CD14-positive monocyte (primary cell): ENCODE measurements around the gene FLAD1. TPM values are rescaled to one million over a fixed set of nuclear protein-coding genes. Genes with fewer than 3 reads are reported as not detected.

ENCODE experiments used
- DNase-seq, 3 donors: peaks; one replicate each; pipeline ENCODE4 v3.0.0-alpha.2; 2011 to 2022
- H2AFZ ChIP-seq: 2 replicates; pipeline ENCODE4 v1.6.0; 2012; ENCODE audit warnings: mild to moderate bottlenecking, low read depth, low read length, inconsistent platforms; ENCODE audit not compliant: insufficient read depth, poor library complexity, severe bottlenecking
- H3K27ac ChIP-seq, 2 donors: 1 replicate in 1 of 2; 2 replicates in 1 of 2; pipeline ENCODE4 v1.5.1; 2012 to 2013; ENCODE audit warnings: low read length in 2 of 2, control low read depth in 1 of 2, inconsistent platforms in 1 of 2, low read depth in 1 of 2, mild to moderate bottlenecking in 1 of 2
- H3K27me3 ChIP-seq, 2 donors: one replicate each; pipeline versions ENCODE4 v1.6.0 to v1.6.1; 2011 to 2013; ENCODE audit warnings: low read length in 2 of 2; ENCODE audit not compliant: control insufficient read depth in 2 of 2, insufficient read depth in 2 of 2
- H3K36me3 ChIP-seq, 2 donors: replicated peaks in 1 of 2; 1 replicate in 1 of 2; 2 replicates in 1 of 2; pipeline versions ENCODE4 v1.5.1 to v1.6.1; 2012 to 2013; ENCODE audit warnings: low read length in 2 of 2, control low read depth in 1 of 2, inconsistent platforms in 1 of 2, mild to moderate bottlenecking in 1 of 2; ENCODE audit not compliant: insufficient read depth in 2 of 2, control insufficient read depth in 1 of 2
- H3K4me1 ChIP-seq, 2 donors: 1 replicate in 1 of 2; 2 replicates in 1 of 2; pipeline versions ENCODE4 v1.5.1 to v1.6.1; 2012 to 2013; ENCODE audit warnings: low read length in 2 of 2, control low read depth in 1 of 2, inconsistent platforms in 1 of 2, mild to moderate bottlenecking in 1 of 2, moderate library complexity in 1 of 2; ENCODE audit not compliant: insufficient read depth in 2 of 2, control insufficient read depth in 1 of 2
- H3K4me2 ChIP-seq: replicated peaks from 2 replicates; pipeline ENCODE3; 2012; ENCODE audit warnings: low read length, moderate library complexity, mild to moderate bottlenecking; ENCODE audit not compliant: poor library complexity, severe bottlenecking; ENCODE audit errors: extremely low read depth
- H3K4me3 ChIP-seq, 3 experiments: fragments of 200-600 bp in 1 of 3; sonication (generic) in 1 of 3; replicated peaks in 1 of 3; 1 replicate in 2 of 3; 2 replicates in 1 of 3; pipeline ENCODE4 v1.5.1; 2011 to 2013; ENCODE audit warnings: low read length in 3 of 3, mild to moderate bottlenecking in 3 of 3, control low read depth in 2 of 3, low read depth in 2 of 3, inconsistent platforms in 1 of 3, moderate library complexity in 1 of 3
- H3K79me2 ChIP-seq: 2 replicates; pipeline ENCODE4 v1.6.0; 2012; ENCODE audit warnings: mild to moderate bottlenecking, control low read depth, inconsistent platforms, low read length, moderate library complexity; ENCODE audit not compliant: insufficient read depth
- H3K9ac ChIP-seq: 2 replicates; pipeline ENCODE4 v1.6.0; 2017; ENCODE audit warnings: low read length, mild to moderate bottlenecking; ENCODE audit not compliant: insufficient read depth, poor library complexity, severe bottlenecking
- H3K9me3 ChIP-seq, 2 donors: replicated peaks in 1 of 2; 1 replicate in 1 of 2; 2 replicates in 1 of 2; pipeline versions ENCODE4 v1.5.1 to v1.6.1; 2012 to 2013; ENCODE audit warnings: low read length in 2 of 2, control low read depth in 1 of 2; ENCODE audit not compliant: control insufficient read depth in 1 of 2, insufficient read depth in 1 of 2
- H4K20me1 ChIP-seq: 2 replicates; pipeline ENCODE4 v1.6.0; 2012; ENCODE audit warnings: mild to moderate bottlenecking, low read length, control low read depth, moderate library complexity; ENCODE audit not compliant: insufficient read depth
- H3K27ac Mint-ChIP-seq, 7 donors: one replicate each; pipeline ENCODE4 v1.8.0; 2020; ENCODE audit warnings: mild to moderate bottlenecking in 7 of 7, mixed read lengths in 7 of 7, moderate library complexity in 6 of 7, inconsistent platforms in 2 of 7
- H3K27me3 Mint-ChIP-seq, 3 donors: one replicate each; pipeline ENCODE4 v1.8.0; 2021 to 2022; ENCODE audit warnings: low read depth in 3 of 3, mild to moderate bottlenecking in 3 of 3, mixed read lengths in 3 of 3, moderate library complexity in 3 of 3, inconsistent platforms in 1 of 3
- H3K36me3 Mint-ChIP-seq, 2 donors: one replicate each; pipeline ENCODE4 v1.8.0; 2020; ENCODE audit warnings: mixed read lengths in 2 of 2, inconsistent platforms in 1 of 2, mild to moderate bottlenecking in 1 of 2
- H3K4me1 Mint-ChIP-seq: one replicate; pipeline ENCODE4 v1.8.0; 2020; ENCODE audit warnings: mild to moderate bottlenecking, mixed read lengths
- H3K4me3 Mint-ChIP-seq, 2 donors: one replicate each; pipeline ENCODE4 v1.8.0; 2020; ENCODE audit warnings: mild to moderate bottlenecking in 2 of 2, mixed read lengths in 2 of 2, moderate library complexity in 1 of 2
- H3K9me3 Mint-ChIP-seq, 7 donors: one replicate each; pipeline ENCODE4 v1.8.0; 2020 to 2022; ENCODE audit warnings: mixed read lengths in 7 of 7, mild to moderate bottlenecking in 6 of 7, moderate library complexity in 6 of 7, inconsistent platforms in 2 of 7
- CTCF ChIP-seq: fragments of 200-600 bp; IDR thresholded peaks from one replicate; pipeline ENCODE4 v1.8.0; 2022; ENCODE audit warnings: antibody characterized with exemption, mild to moderate bottlenecking
- WGBS: methylation state at CpG from one replicate; pipeline ENCODE4 v1.1.5; 2013; ENCODE audit warnings: missing lambda C conversion rate; ENCODE audit not compliant: insufficient coverage; 5-methylcytosine and 5-hydroxymethylcytosine counted together
- intact Hi-C, 2 donors: fragments of 100-400 bp; cut with micrococcal nuclease; formaldehyde crosslinking; loops; one replicate each; pipeline versions ENCODE4 v1.15.0 to v1.15.1; 2023
- polyA plus RNA-seq, 3 donors: library from polyadenylated mRNA; depleted of rRNA in 1 of 3; unstranded in 2 of 3; stranded (reverse) in 1 of 3; fragments of 300-500 nt in 2 of 3; fragments of >200 nt in 1 of 3; fragmentation: Illumina TruSeq in 2 of 3; gene quantifications; 1 replicate in 2 of 3; 2 replicates in 1 of 3; pipeline ENCODE4 v1.2.3, GENCODE V29; 2012 to 2021

FLAD1 gene
- polyA plus RNA-seq, 3 donors: 31.5 to 41.6 (median 35.1) TPM

- H3K27me3 ChIP-seq: no peaks in the 10 kb centered on the region
- Mint-ChIP-seq H3K4me1 (peaks cover 56% of the 10 kb centered on the region), H3K4me3 (peak overlapping the region; percentile 12 to 16), H3K27me3 (peaks cover 0 to 3% (median 0%) of the 10 kb centered on the region in 3 donors), H3K9me3 (no peaks in the 10 kb centered on the region), H3K36me3 (peaks cover 30 to 41% of the 10 kb centered on the region in 2 donors), H3K27ac (peak overlapping the region; percentile 64 to 87 (median 81))
- H3K4me3 ChIP-seq: peak overlapping the region in 1 of 3 experiments; percentile 18
- H4K20me1 ChIP-seq: no peaks in the 10 kb centered on the region
- TF ChIP-seq CTCF: peak; percentile 86
- peak overlapping the region; percentile 31 for H2AFZ ChIP-seq
- H3K27ac ChIP-seq: peak overlapping the region; percentile 47 to 82
- no peaks in the 10 kb centered on the region for H3K79me2 ChIP-seq
- peak; percentile 27 to 55 (median 55) for DNase-seq
- WGBS: 15% methylated on average over 4 of the region's 6 CpGs
- H3K9me3 ChIP-seq: no peaks in the 10 kb centered on the region
- peaks cover 40 to 50% of the 10 kb centered on the region in 2 donors for H3K4me1 ChIP-seq
- intact Hi-C loops: no loop called here
- peaks cover 31 to 43% of the 10 kb centered on the region in 2 donors for H3K36me3 ChIP-seq
- peak overlapping the region; percentile 12 for H3K9ac ChIP-seq
- H3K4me2 ChIP-seq: peak overlapping the region; percentile 48
Observed at GRCh38 chr1:154943649-154944400, 39.3 kb upstream of the FLAD1 start.

GRCh38 chr1:154944401-154945159, 38.6 kb upstream of the FLAD1 start:
- Histone ChIP-seq H3K9me3 (no peaks in the 10 kb centered on the region), H3K4me1 (peaks cover 40 to 48% of the 10 kb centered on the region in 2 donors), H3K36me3 (peaks cover 31 to 47% of the 10 kb centered on the region in 2 donors), H3K4me2 (peak overlapping the region; percentile 48), H3K27ac (peak overlapping the region; percentile 47 to 82), H3K27me3 (no peaks in the 10 kb centered on the region), H3K9ac (peak overlapping the region; percentile 12), H4K20me1 (no peaks in the 10 kb centered on the region), H2AFZ (no peak overlapping the region), H3K79me2 (no peaks in the 10 kb centered on the region), H3K4me3 (peak overlapping the region in 1 of 3 experiments; percentile 18)
- no peak overlapping the region for H3K4me3 Mint-ChIP-seq
- WGBS: 29% methylated on average over 5 of the region's 9 CpGs
- intact Hi-C loops: no loop called here
- H3K36me3 Mint-ChIP-seq: peaks cover 33 to 47% of the 10 kb centered on the region in 2 donors
- H3K9me3 Mint-ChIP-seq: no peaks in the 10 kb centered on the region
- peak overlapping the region; percentile 64 to 87 (median 80) for H3K27ac Mint-ChIP-seq
- peaks cover 51% of the 10 kb centered on the region for H3K4me1 Mint-ChIP-seq
- TF ChIP-seq CTCF: no peak
- peaks cover 0 to 2% (median 0%) of the 10 kb centered on the region in 3 donors for H3K27me3 Mint-ChIP-seq
- no peak for DNase-seq
